B cell (primary cell): ENCODE results near the gene ESR1.

ENCODE experiments used
- CTCF ChIP-seq: fragments of 200-600 bp; IDR thresholded peaks from one replicate; pipeline ENCODE4 v1.8.0; 2022; ENCODE audit warnings: antibody characterized with exemption, mild to moderate bottlenecking
- EZH2 ChIP-seq: IDR thresholded peaks from 2 replicates; pipeline ENCODE4 v1.6.1; 2012; ENCODE audit warnings: borderline replicate concordance, low read depth, mild to moderate bottlenecking, moderate library complexity, low read length; ENCODE audit not compliant: insufficient read depth, poor library complexity, severe bottlenecking

DNA sequence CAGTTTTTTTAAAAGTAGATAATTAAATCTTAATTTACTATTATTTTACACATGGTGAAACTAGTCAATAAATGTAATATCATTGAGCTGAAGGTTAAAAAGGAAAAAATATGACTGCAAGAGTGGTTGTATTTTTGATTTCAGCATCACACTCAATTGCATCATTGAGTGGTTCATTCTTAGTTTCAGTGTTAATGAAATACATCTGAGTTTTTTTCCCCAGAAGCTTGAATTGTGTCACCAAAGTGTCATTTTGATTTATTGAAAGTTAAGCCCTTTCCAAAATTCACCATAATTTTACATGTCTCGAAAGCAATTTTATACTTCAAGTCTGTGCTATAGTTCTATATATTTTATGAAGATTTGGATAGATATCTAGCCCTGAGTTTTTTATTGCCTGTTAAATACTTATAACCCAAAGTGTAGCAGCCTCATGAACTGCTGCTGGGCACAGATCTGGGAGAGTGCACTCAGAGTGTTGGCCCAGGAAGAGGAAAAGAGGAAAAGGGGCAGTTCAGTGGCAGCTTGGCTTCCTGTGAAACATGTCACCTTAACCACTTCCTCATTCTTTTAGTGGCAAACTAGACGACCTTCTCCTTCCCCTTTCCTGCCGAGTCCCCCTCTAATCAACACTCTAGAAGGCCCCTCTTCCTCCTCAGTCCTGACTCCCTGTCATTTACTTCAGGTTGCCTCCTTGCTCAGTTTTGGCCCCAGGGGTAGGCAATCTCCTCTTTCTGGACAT lies 140.7 kb downstream of the ESR1 start:
- TF ChIP-seq CTCF (no peak), EZH2 (no peak)
